Left cardiac atrium (tissue), 4 donors: ENCODE results near the gene SPARCL1. TPM values are rescaled to one million over a fixed set of nuclear protein-coding genes. Genes with fewer than 3 reads are reported as not detected.

Experiments
- ATAC-seq, 2 donors: fragments of 200-7000 bp; cut with Tn5 transposase; one replicate each; pipeline ENCODE4 v1.9.1; 2020; ENCODE audit warnings: mild to moderate bottlenecking in 2 of 2, moderate library complexity in 2 of 2
- DNase-seq: peaks from one replicate; pipeline ENCODE4 v3.0.0-alpha.2; 2020
- intact Hi-C, 2 donors: fragments of 100-400 bp; cut with DNase I; formaldehyde crosslinking; loops; one replicate each; pipeline versions ENCODE4 v1.14.1 to v1.15.1; 2022 to 2023
- total RNA-seq, 2 donors: library from RNA; stranded (reverse); fragmentation: NEBNext Ultra II Directional; extraction: Animal tissue kit (Norgen Biotek cat#: 25700); gene quantifications; one replicate each; pipeline ENCODE4 v1.2.1, GENCODE V29; 2021
- donor health status: DM: no; HTN: yes; CAD: no.
- donor health status: DM: no; HTN: yes; CAD: no; lungs with severe emphysema.
- donor health status: DM: yes; HTN: yes; CAD: no.
- donor health status: Dilated cardiomyopathy.

The SPARCL1 gene
- total RNA-seq, 2 donors from 2014 or later: 435 to 482 TPM

- ATAC-seq (no peak), DNase-seq (no peak)
- intact Hi-C loops: loop anchor here (5.0 to 10.0 kb wide), 2 partner anchors 302 to 304 kb away; no protein-coding TSS in a partner anchor
Measured at GRCh38 chr4:87542734-87543312, 13.6 kb upstream of the SPARCL1 start.

GRCh38 chr4:87541956-87542709 lies 13.0 kb upstream of the SPARCL1 start:
- ATAC-seq (peak; percentile 27 to 42), DNase-seq (no peak)
- intact Hi-C loops: loop anchor here (5.0 to 10.0 kb wide), 2 partner anchors 303 to 305 kb away; no protein-coding TSS in a partner anchor

GRCh38 chr4:87541521-87541920 lies 12.3 kb upstream of the SPARCL1 start:
- intact Hi-C loops: loop anchor here (5.0 to 10.0 kb wide), 2 partner anchors 303 to 306 kb away; no protein-coding TSS in a partner anchor
- ATAC-seq (no peak), DNase-seq (no peak)

GRCh38 chr4:87540146-87541058 lies 11.2 kb upstream of the SPARCL1 start:
- peak; percentile 85 to 89 for ATAC-seq
- DNase-seq: no peak
- intact Hi-C loops: loop anchor here (5.0 to 10.0 kb wide), 2 partner anchors 304 to 307 kb away; no protein-coding TSS in a partner anchor

- intact Hi-C loops: no loop called here
- ATAC-seq (no peak), DNase-seq (no peak)
Measured at GRCh38 chr4:87532907-87533306, 3.7 kb upstream of the SPARCL1 start.

GRCh38 chr4:87532109-87532508 lies 2.9 kb upstream of the SPARCL1 start:
- DNase-seq (no peak), ATAC-seq (no peak)
- intact Hi-C loops: no loop called here

GRCh38 chr4:87531621-87532020 lies 2.4 kb upstream of the SPARCL1 start:
- intact Hi-C loops: no loop called here
- ATAC-seq (no peak), DNase-seq (no peak)

GRCh38 chr4:87530868-87531267 lies 1.7 kb upstream of the SPARCL1 start:
- peak; percentile 79 to 90 for ATAC-seq
- intact Hi-C loops: no loop called here
- peak; percentile 71 for DNase-seq

GRCh38 chr4:87530229-87530628 lies 1.1 kb upstream of the SPARCL1 start:
- DNase-seq (no peak), ATAC-seq (no peak)
- intact Hi-C loops: no loop called here

GRCh38 chr4:87527431-87528220 lies 1.6 kb downstream of the SPARCL1 start:
- intact Hi-C loops: no loop called here
- DNase-seq (peak; percentile 40), ATAC-seq (peak; percentile 24)

- ATAC-seq: peak; percentile 45 to 50
- intact Hi-C loops: no loop called here
Measured at GRCh38 chr4:87525636-87526295, 3.4 kb downstream of the SPARCL1 start.

GRCh38 chr4:87524456-87524855 lies 4.7 kb downstream of the SPARCL1 start:
- DNase-seq (no peak), ATAC-seq (no peak)
- intact Hi-C loops: no loop called here

More at GRCh38 chr4:87525636-87526295, 3.4 kb downstream of the SPARCL1 start:
- DNase-seq: no peak

- ATAC-seq (no peak), DNase-seq (no peak)
- intact Hi-C loops: no loop called here
Measured at GRCh38 chr4:87523307-87523706, 5.9 kb downstream of the SPARCL1 start.

GRCh38 chr4:87521757-87522374 lies 7.3 kb downstream of the SPARCL1 start:
- DNase-seq: no peak
- peak; percentile 12 to 29 for ATAC-seq
- intact Hi-C loops: no loop called here

GRCh38 chr4:87521319-87521718 lies 7.9 kb downstream of the SPARCL1 start:
- no peak for DNase-seq
- intact Hi-C loops: no loop called here
- ATAC-seq: no peak

GRCh38 chr4:87517621-87518020 lies 11.6 kb downstream of the SPARCL1 start:
- no peak for DNase-seq
- no peak for ATAC-seq
- intact Hi-C loops: no loop called here

GRCh38 chr4:87516683-87517082 lies 12.5 kb downstream of the SPARCL1 start:
- intact Hi-C loops: no loop called here
- ATAC-seq (peak in 1 of 2 donors; percentile 71), DNase-seq (no peak)

GRCh38 chr4:87512400-87512799 lies 16.8 kb downstream of the SPARCL1 start:
- DNase-seq (no peak), ATAC-seq (peak in 1 of 2 donors; percentile 30)
- intact Hi-C loops: no loop called here
